Measurements from ENCODE around the gene SEZ6L.

Gene SEZ6L

GRCh38 chr22:26251869-26252268, 82.6 kb downstream of the SEZ6L start:
- Histone ChIP-seq H3K27me3 (ENCODE audit: insufficient read depth, low read length) (no peaks in the 10 kb centered on the region), H3K79me2 (ENCODE audit: insufficient read depth, low read length) (no peaks in the 10 kb centered on the region), H4K20me1 (ENCODE audit: insufficient read depth, low read length) (no peaks in the 10 kb centered on the region), H3K9ac (ENCODE audit: low read length) (no peak overlapping the region), H3K4me3 (ENCODE audit: low read depth, low read length, poor library complexity, severe bottlenecking) (no peak overlapping the region), H3K4me1 (ENCODE audit: insufficient read depth, low read length, severe bottlenecking) (no peaks in the 10 kb centered on the region), H3K9me2 (ENCODE audit: low read depth, low read length) (no peaks in the 10 kb centered on the region), H3K4me2 (ENCODE audit: low read length) (no peak overlapping the region), H3F3A (ENCODE audit: insufficient read depth, low read length) (no peaks in the 10 kb centered on the region), H3K27ac (ENCODE audit: low read depth, low read length, poor library complexity, severe bottlenecking) (no peak overlapping the region), H3K9me3 (ENCODE audit: low read length) (no peaks in the 10 kb centered on the region), H3K36me3 (ENCODE audit: insufficient read depth, low read length) (no peaks in the 10 kb centered on the region), H2AFZ (ENCODE audit: low read length) (no peak overlapping the region)
- TF ChIP-seq EZH2 (IDR thresholded peaks at IDR 0.05; ENCODE audit: borderline replicate concordance, low read length), result no peak
- TF ChIP-seq CTCF (IDR thresholded peaks at IDR 0.05; ENCODE audit: low read length), result no peak

GRCh38 chr22:26259510-26259909, 90.2 kb downstream of the SEZ6L start:
- no peak for TF ChIP-seq CTCF (IDR thresholded peaks at IDR 0.05; ENCODE audit: low read length)
- no peak overlapping the region for H3K27ac ChIP-seq (ENCODE audit: low read depth, low read length, poor library complexity, severe bottlenecking)
- no peaks in the 10 kb centered on the region for H3K9me2 ChIP-seq (ENCODE audit: low read depth, low read length)
- no peak overlapping the region for H2AFZ ChIP-seq (ENCODE audit: low read length)
- no peaks in the 10 kb centered on the region for H4K20me1 ChIP-seq (ENCODE audit: insufficient read depth, low read length)
- no peak overlapping the region for H3K9ac ChIP-seq (ENCODE audit: low read length)
- H3K4me3 ChIP-seq (ENCODE audit: low read depth, low read length, poor library complexity, severe bottlenecking), result no peak overlapping the region
- H3F3A ChIP-seq (ENCODE audit: insufficient read depth, low read length), result no peaks in the 10 kb centered on the region
- no peaks in the 10 kb centered on the region for H3K4me1 ChIP-seq (ENCODE audit: insufficient read depth, low read length, severe bottlenecking)
- no peaks in the 10 kb centered on the region for H3K9me3 ChIP-seq (ENCODE audit: low read length)
- H3K79me2 ChIP-seq (ENCODE audit: insufficient read depth, low read length), result no peaks in the 10 kb centered on the region
- no peaks in the 10 kb centered on the region for H3K36me3 ChIP-seq (ENCODE audit: insufficient read depth, low read length)
- no peak overlapping the region for H3K4me2 ChIP-seq (ENCODE audit: low read length)
- H3K27me3 ChIP-seq (ENCODE audit: insufficient read depth, low read length), result no peaks in the 10 kb centered on the region

GRCh38 chr22:26264162-26264561, 94.9 kb downstream of the SEZ6L start:
- H3K4me3 ChIP-seq (ENCODE audit: low read depth, low read length, poor library complexity, severe bottlenecking), result no peak overlapping the region
- no peak overlapping the region for H3K27ac ChIP-seq (ENCODE audit: low read depth, low read length, poor library complexity, severe bottlenecking)
- no peaks in the 10 kb centered on the region for H3F3A ChIP-seq (ENCODE audit: insufficient read depth, low read length)
- H2AFZ ChIP-seq (ENCODE audit: low read length), result no peak overlapping the region
- no peaks in the 10 kb centered on the region for H3K79me2 ChIP-seq (ENCODE audit: insufficient read depth, low read length)
- no peak overlapping the region for H3K9ac ChIP-seq (ENCODE audit: low read length)
- H3K9me2 ChIP-seq (ENCODE audit: low read depth, low read length), result no peaks in the 10 kb centered on the region
- H3K27me3 ChIP-seq (ENCODE audit: insufficient read depth, low read length), result no peaks in the 10 kb centered on the region
- TF ChIP-seq CTCF (IDR thresholded peaks at IDR 0.05; ENCODE audit: low read length) (no peak), EZH2 (IDR thresholded peaks at IDR 0.05; ENCODE audit: borderline replicate concordance, low read length) (no peak)
- no peaks in the 10 kb centered on the region for H4K20me1 ChIP-seq (ENCODE audit: insufficient read depth, low read length)
- no peaks in the 10 kb centered on the region for H3K36me3 ChIP-seq (ENCODE audit: insufficient read depth, low read length)
- no peaks in the 10 kb centered on the region for H3K4me1 ChIP-seq (ENCODE audit: insufficient read depth, low read length, severe bottlenecking)
- H3K9me3 ChIP-seq (ENCODE audit: low read length), result no peaks in the 10 kb centered on the region
- H3K4me2 ChIP-seq (ENCODE audit: low read length), result no peak overlapping the region
